Gastrocnemius medialis (tissue), 4 donors: Measurements from ENCODE around the gene TMEM185B. TPM values are rescaled to one million over a fixed set of nuclear protein-coding genes. Genes with fewer than 3 reads are reported as not detected.
"Not testable (repeated sequence)": the region's sequence is repeated elsewhere in the genome, so short reads cannot be mapped to it uniquely, and the experiment has no call there.

ENCODE experiments used
- ATAC-seq, 2 donors: fragments of 150-250 bp; one replicate each; pipeline ENCODE4 v1.9.1; 2016
- DNase-seq, 2 donors: peaks; one replicate each; pipeline ENCODE4 v3.0.0-alpha.2; 2019
- H3K27ac ChIP-seq, 4 donors: fragments of 200-600 bp; sonication (generic); 1 replicate in 1 of 4; 2 replicates in 3 of 4; pipeline ENCODE4 v1.5.1; 2016 to 2018; ENCODE audit warnings: mild to moderate bottlenecking in 2 of 4, moderate library complexity in 1 of 4
- H3K27me3 ChIP-seq, 3 donors: fragments of 200-600 bp; sonication (generic) in 2 of 3; 1 replicate in 1 of 3; 2 replicates in 2 of 3; pipeline versions ENCODE4 v1.5.1 to v1.6.0; 2016 to 2019; ENCODE audit warnings: mild to moderate bottlenecking in 1 of 3, moderate library complexity in 1 of 3
- H3K36me3 ChIP-seq, 2 donors: fragments of 200-600 bp; sonication (generic) in 1 of 2; one replicate each; pipeline ENCODE4 v1.5.1; 2017 to 2018
- H3K4me1 ChIP-seq, 2 donors: fragments of 200-600 bp; sonication (generic) in 1 of 2; one replicate each; pipeline ENCODE4 v1.5.1; 2016 to 2017; ENCODE audit warnings: mild to moderate bottlenecking in 2 of 2
- H3K4me3 ChIP-seq, 4 donors: fragments of 200-600 bp; sonication (generic) in 3 of 4; 1 replicate in 1 of 4; 2 replicates in 3 of 4; pipeline ENCODE4 v1.5.1; 2016 to 2019; ENCODE audit warnings: mild to moderate bottlenecking in 2 of 4
- H3K9me3 ChIP-seq, 3 donors: fragments of 200-600 bp; sonication (generic) in 2 of 3; 1 replicate in 1 of 3; 2 replicates in 2 of 3; pipeline ENCODE4 v1.5.1; 2016 to 2019
- CTCF ChIP-seq, 5 experiments: fragments of 450-650 bp in 3 of 5; fragments of 200-600 bp in 2 of 5; sonication (generic) in 2 of 5; IDR thresholded peaks in 4 of 5; conservative IDR thresholded peaks in 1 of 5; 1 replicate in 4 of 5; 2 replicates in 1 of 5; pipeline ENCODE4 v1.5.1; 2016 to 2019; ENCODE audit warnings: antibody characterized with exemption in 5 of 5, mild to moderate bottlenecking in 3 of 5, moderate library complexity in 3 of 5
- POLR2A ChIP-seq, 2 donors: fragments of 450-650 bp; IDR thresholded peaks; one replicate each; pipeline ENCODE4 v1.6.1; 2017; ENCODE audit warnings: antibody characterized with exemption in 2 of 2, mild to moderate bottlenecking in 2 of 2, moderate library complexity in 2 of 2
- in situ Hi-C, 4 donors: fragments of 200-750 bp; cut with MboI; loops; one replicate each; pipeline versions ENCODE4 v1.15.0 to v1.8.0; 2017; ENCODE audit warnings: low sequenced_read_pairs in 4 of 4
- intact Hi-C: fragments of 100-400 bp; cut with DNase I; formaldehyde crosslinking; loops from one replicate; pipeline ENCODE4 v1.15.1; 2023; ENCODE audit warnings: low total_unique reads
- total RNA-seq, 4 donors: library from RNA; depleted of rRNA; stranded (reverse); fragments of >200 nt; gene quantifications; one replicate each; pipeline versions ENCODE4 v1.1.0 to v1.2.3, GENCODE V29; 2016

TMEM185B gene
- total RNA-seq, 4 donors from 2014 or later: 10.8 to 23.5 (median 15.4) TPM

- no peaks in the 10 kb centered on the region for H3K36me3 ChIP-seq
- DNase-seq (no peak), ATAC-seq (no peak)
- no peak for TF ChIP-seq POLR2A (IDR thresholded peaks at IDR 0.05)
- TF ChIP-seq CTCF (IDR thresholded peaks at IDR 0.05 in 4 of 5, conservative IDR thresholded peaks at IDR 0.05 in 1 of 5): no peak
- in situ Hi-C loops (no loop called here), intact Hi-C loops (no loop called here)
- no peak overlapping the region for H3K27ac ChIP-seq
- H3K4me3 ChIP-seq: no peak overlapping the region
- peaks cover 0 to 5% of the 10 kb centered on the region in 2 donors for H3K4me1 ChIP-seq
- H3K27me3 ChIP-seq: no peaks in the 10 kb centered on the region
- H3K9me3 ChIP-seq: no peaks in the 10 kb centered on the region
These were observed 13.6 kb upstream of the TMEM185B start for GRCh38 chr2:120236791-120237190.

- Histone ChIP-seq H3K36me3 (no peaks in the 10 kb centered on the region), H3K27ac (no peak overlapping the region), H3K4me3 (no peak overlapping the region), H3K27me3 (no peaks in the 10 kb centered on the region), H3K9me3 (no peaks in the 10 kb centered on the region), H3K4me1 (peaks cover 0 to 5% of the 10 kb centered on the region in 2 donors)
- in situ Hi-C loops (no loop called here), intact Hi-C loops (no loop called here)
- no peak for ATAC-seq
- TF ChIP-seq CTCF (IDR thresholded peaks at IDR 0.05 in 4 of 5, conservative IDR thresholded peaks at IDR 0.05 in 1 of 5) (no peak), POLR2A (IDR thresholded peaks at IDR 0.05) (no peak)
- DNase-seq: no peak
These were observed 13.1 kb upstream of the TMEM185B start for GRCh38 chr2:120236316-120236715.

- H3K4me1 ChIP-seq: peaks cover 0 to 5% of the 10 kb centered on the region in 2 donors
- no peak overlapping the region for H3K27ac ChIP-seq
- no peaks in the 10 kb centered on the region for H3K9me3 ChIP-seq
- no peaks in the 10 kb centered on the region for H3K36me3 ChIP-seq
- in situ Hi-C loops: no loop called here
- DNase-seq (no peak), ATAC-seq (no peak)
- TF ChIP-seq POLR2A (IDR thresholded peaks at IDR 0.05) (no peak), CTCF (IDR thresholded peaks at IDR 0.05 in 4 of 5, conservative IDR thresholded peaks at IDR 0.05 in 1 of 5) (no peak)
- no peak overlapping the region for H3K4me3 ChIP-seq
- intact Hi-C loops: no loop called here
- no peaks in the 10 kb centered on the region for H3K27me3 ChIP-seq
These were observed 12.5 kb upstream of the TMEM185B start for GRCh38 chr2:120235681-120236080.

- H3K4me1 ChIP-seq, H3K36me3 ChIP-seq, H3K9me3 ChIP-seq, H3K4me3 ChIP-seq, DNase-seq, in situ Hi-C loops, H3K27ac ChIP-seq, H3K27me3 ChIP-seq, ATAC-seq, intact Hi-C loops: not testable (repeated sequence)
These were observed 12.0 kb upstream of the TMEM185B start for GRCh38 chr2:120235158-120235557.

GRCh38 chr2:120233292-120233691 is 10.1 kb upstream of the TMEM185B start:
- Histone ChIP-seq H3K27ac (peak overlapping the region in 3 of 4 donors; percentile 53 to 73 (median 66)), H3K4me3 (no peak overlapping the region), H3K9me3 (no peaks in the 10 kb centered on the region), H3K27me3 (no peaks in the 10 kb centered on the region), H3K36me3 (no peaks in the 10 kb centered on the region), H3K4me1 (peaks cover 8% of the 10 kb centered on the region in 2 donors)
- TF ChIP-seq POLR2A (IDR thresholded peaks at IDR 0.05) (no peak), CTCF (IDR thresholded peaks at IDR 0.05 in 4 of 5, conservative IDR thresholded peaks at IDR 0.05 in 1 of 5) (no peak)
- intact Hi-C loops (no loop called here), in situ Hi-C loops (no loop called here)
- no peak for ATAC-seq
- DNase-seq: peak in 1 of 2 donors; percentile 4
